Endodermal cell (in vitro differentiated cells): ENCODE results near the gene FER1L5. TPM values are rescaled to one million over a fixed set of nuclear protein-coding genes. Genes with fewer than 3 reads are reported as not detected.

ENCODE experiments used
- DNase-seq: peaks from one replicate; pipeline ENCODE4 v3.0.0-alpha.2; 2017
- H3K27ac ChIP-seq: 2 replicates; pipeline ENCODE4 v1.5.1; 2013; ENCODE audit warnings: mild to moderate bottlenecking, low read depth, low read length, moderate library complexity
- H3K27me3 ChIP-seq: 2 replicates; pipeline ENCODE4 v1.6.1; 2013; ENCODE audit warnings: mild to moderate bottlenecking, low read length, moderate library complexity; ENCODE audit not compliant: insufficient read depth, control insufficient read depth, poor library complexity, severe bottlenecking
- H3K36me3 ChIP-seq: 2 replicates; pipeline ENCODE4 v1.7.0; 2013; ENCODE audit warnings: mild to moderate bottlenecking, low read length, moderate library complexity; ENCODE audit not compliant: control insufficient read depth, insufficient read depth
- H3K4me1 ChIP-seq: one replicate; pipeline ENCODE4 v1.7.0; 2013; ENCODE audit warnings: low read length; ENCODE audit not compliant: control insufficient read depth, insufficient read depth
- H3K4me3 ChIP-seq: 2 replicates; pipeline ENCODE4 v1.5.1; 2013; ENCODE audit warnings: mild to moderate bottlenecking, low read length, moderate library complexity
- H3K9ac ChIP-seq: 2 replicates; pipeline ENCODE4 v1.6.1; 2013; ENCODE audit warnings: mild to moderate bottlenecking, low read length, moderate library complexity; ENCODE audit not compliant: poor library complexity, severe bottlenecking; ENCODE audit errors: extremely low read depth
- H3K9me3 ChIP-seq: 2 replicates; pipeline ENCODE4 v1.6.1; 2013; ENCODE audit warnings: mild to moderate bottlenecking, low read length, moderate library complexity; ENCODE audit not compliant: control insufficient read depth
- H3K27ac Mint-ChIP-seq: 2 replicates; pipeline ENCODE4 v1.8.0; 2020; ENCODE audit warnings: mixed read lengths
- H3K27me3 Mint-ChIP-seq: 2 replicates; pipeline ENCODE4 v1.8.0; 2021; ENCODE audit warnings: mild to moderate bottlenecking, mixed read lengths; ENCODE audit not compliant: insufficient read depth
- H3K36me3 Mint-ChIP-seq: 2 replicates; pipeline ENCODE4 v1.8.0; 2020; ENCODE audit warnings: low read depth, mixed read lengths
- H3K4me1 Mint-ChIP-seq: 2 replicates; pipeline ENCODE4 v1.8.0; 2020; ENCODE audit warnings: mixed read lengths
- H3K4me3 Mint-ChIP-seq: 2 replicates; pipeline ENCODE4 v1.8.0; 2020; ENCODE audit warnings: mild to moderate bottlenecking, moderate library complexity, mixed read lengths
- H3K9me3 Mint-ChIP-seq: 2 replicates; pipeline ENCODE4 v1.8.0; 2020; ENCODE audit warnings: mild to moderate bottlenecking, mixed read lengths
- CTCF ChIP-seq: fragments of 200-600 bp; sonication (generic); conservative IDR thresholded peaks from 2 replicates; pipeline ENCODE4 v1.5.0; 2021; ENCODE audit warnings: antibody characterized with exemption, mild to moderate bottlenecking
- WGBS, 2 experiments: methylation state at CpG; one replicate each; pipeline versions ENCODE4 v1.1.5 to v1.1.7; 2013; ENCODE audit warnings: missing lambda C conversion rate in 2 of 2, mixed read lengths in 1 of 2; ENCODE audit not compliant: insufficient coverage in 1 of 2, insufficient read length in 1 of 2; 5-methylcytosine and 5-hydroxymethylcytosine counted together
- total RNA-seq, 2 donors: library from RNA; stranded (reverse); fragmentation: NEBNext Ultra II Directional in 1 of 2; extraction: Animal tissue kit (Norgen Biotek cat#: 25700) in 1 of 2; gene quantifications; 2 replicates in 1 of 2; 3 replicates in 1 of 2; pipeline ENCODE4 v1.2.1, GENCODE V29; 2021

Gene FER1L5
- total RNA-seq, 2 donors from 2014 or later = 0.35 to 1.7 TPM

GRCh38 chr2:96618596-96619283 lies 23.8 kb upstream of the FER1L5 start:
- no peak for DNase-seq
- Histone ChIP-seq H3K36me3 (peaks cover 77% of the 10 kb centered on the region), H3K4me1 (no peaks in the 10 kb centered on the region), H3K27me3 (no peaks in the 10 kb centered on the region), H3K4me3 (no peak overlapping the region), H3K9ac (no peak overlapping the region), H3K9me3 (no peaks in the 10 kb centered on the region), H3K27ac (no peak overlapping the region)
- WGBS, 2 experiments = 79 to 85% methylated on average over 7 to 8 of the region's 8 CpGs
- Mint-ChIP-seq H3K9me3 (no peaks in the 10 kb centered on the region), H3K4me3 (no peak overlapping the region), H3K36me3 (peaks cover 37% of the 10 kb centered on the region), H3K27ac (no peak overlapping the region), H3K27me3 (no peaks in the 10 kb centered on the region), H3K4me1 (no peaks in the 10 kb centered on the region)
- TF ChIP-seq CTCF = no peak

DNA sequence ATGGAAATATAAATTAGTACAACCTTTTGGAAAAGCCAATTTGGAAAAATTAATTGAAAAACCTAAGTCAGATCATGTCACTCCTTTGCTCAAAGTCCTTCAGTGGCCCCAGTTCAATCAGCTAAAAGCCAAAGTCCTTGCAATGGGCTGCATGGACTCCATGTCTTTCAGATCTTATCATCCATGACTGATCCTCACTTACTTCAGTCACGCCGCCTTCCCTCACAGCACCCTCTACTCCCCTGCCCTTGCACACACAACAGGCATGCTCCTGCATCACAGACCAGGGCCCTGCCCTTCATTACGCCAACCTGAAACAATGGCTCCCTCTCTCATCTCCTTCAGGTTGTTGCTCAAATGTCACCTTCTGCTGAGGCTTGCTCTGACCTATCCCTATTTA lies 20.0 kb upstream of the FER1L5 start:
- H3K4me3 Mint-ChIP-seq = no peak overlapping the region
- TF ChIP-seq CTCF = no peak
- H3K4me1 Mint-ChIP-seq = no peaks in the 10 kb centered on the region
- Histone ChIP-seq H3K9ac (no peak overlapping the region), H3K9me3 (no peaks in the 10 kb centered on the region), H3K36me3 (peaks cover 73% of the 10 kb centered on the region), H3K27me3 (no peaks in the 10 kb centered on the region), H3K27ac (no peak overlapping the region), H3K4me3 (no peak overlapping the region), H3K4me1 (no peaks in the 10 kb centered on the region)
- no peaks in the 10 kb centered on the region for H3K27me3 Mint-ChIP-seq
- H3K9me3 Mint-ChIP-seq = no peaks in the 10 kb centered on the region
- H3K36me3 Mint-ChIP-seq = peaks cover 36% of the 10 kb centered on the region
- no peak overlapping the region for H3K27ac Mint-ChIP-seq
- 94 to 100% methylated on average over 3 of the region's 3 CpGs for WGBS, 2 experiments
- no peak for DNase-seq

DNA sequence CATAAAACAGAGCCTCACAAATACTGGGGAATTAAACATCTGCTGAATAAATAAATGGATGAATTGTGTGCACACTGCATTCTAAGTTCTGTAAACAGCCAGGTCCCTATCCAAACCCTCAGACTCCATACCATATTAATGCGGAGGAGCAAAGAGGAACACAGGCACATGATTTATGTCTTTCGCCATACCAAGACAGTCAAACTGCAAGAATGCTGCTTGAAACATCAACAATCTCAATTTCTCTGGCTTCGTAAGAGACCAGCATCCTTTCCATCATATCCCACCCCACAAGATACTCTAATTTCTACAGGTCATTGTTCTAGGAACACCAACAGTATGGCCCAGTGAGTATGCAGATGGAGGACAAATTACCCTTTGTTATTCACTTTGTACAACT lies 19.4 kb upstream of the FER1L5 start:
- DNase-seq = no peak
- Histone ChIP-seq H3K36me3 (peaks cover 73% of the 10 kb centered on the region), H3K27me3 (no peaks in the 10 kb centered on the region), H3K4me3 (no peak overlapping the region), H3K27ac (no peak overlapping the region), H3K4me1 (no peaks in the 10 kb centered on the region), H3K9ac (no peak overlapping the region), H3K9me3 (no peaks in the 10 kb centered on the region)
- TF ChIP-seq CTCF = no peak
- Mint-ChIP-seq H3K4me3 (no peak overlapping the region), H3K36me3 (peaks cover 42% of the 10 kb centered on the region), H3K27ac (no peak overlapping the region), H3K4me1 (no peaks in the 10 kb centered on the region), H3K27me3 (no peaks in the 10 kb centered on the region), H3K9me3 (no peaks in the 10 kb centered on the region)
- WGBS, 2 experiments = 98 to 100% methylated on average over 2 to 3 of the region's 3 CpGs
